Measurements from ENCODE around the gene OR51A4.

Gene OR51A4

DNA sequence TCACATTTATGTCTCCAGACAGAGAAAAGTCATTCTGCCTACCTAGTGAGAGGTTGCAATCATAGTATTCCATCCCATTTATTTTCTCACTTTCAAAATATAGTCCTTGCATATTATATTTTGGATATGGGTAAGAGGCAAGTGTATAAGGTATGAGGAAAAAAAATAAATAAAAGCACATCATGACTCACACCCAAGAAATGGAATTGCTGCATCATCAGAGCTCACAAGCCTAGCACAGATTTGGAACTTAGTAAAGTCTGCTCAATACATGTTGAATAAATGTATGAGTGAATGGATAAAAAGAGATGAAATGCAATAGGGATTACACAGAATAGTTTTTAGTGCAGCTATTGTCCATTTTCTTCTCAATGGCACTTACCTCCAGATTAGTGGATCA lies 20.8 kb downstream of the OR51A4 start:
- in situ Hi-C loops (cut with HindIII; ENCODE audit: low sequenced_read_pairs): no loop called here
- no peak for TF ChIP-seq CTCF (IDR thresholded peaks at IDR 0.05; ENCODE audit: low read depth, low read length, missing control alignments)
- no peak overlapping the region for H3K4me3 ChIP-seq (ENCODE audit: low read depth, low read length)
- no peak for DNase-seq (ENCODE audit: low read depth)

GRCh38 chr11:4924239-4924638 lies 23.2 kb downstream of the OR51A4 start, which contains the start of gene OR51G1:
TSS of gene OR51G1 (minus strand) at chr11:4924339. CDS start at chr11:4924339, 0 bp downstream.
- TF ChIP-seq CTCF (IDR thresholded peaks at IDR 0.05; ENCODE audit: low read depth, low read length, missing control alignments): no peak
- H3K4me3 ChIP-seq (ENCODE audit: low read depth, low read length): no peak within 1 kb of the TSS
- in situ Hi-C loops (cut with HindIII; ENCODE audit: low sequenced_read_pairs): no loop called here
- no peak for DNase-seq (ENCODE audit: low read depth)

DNA sequence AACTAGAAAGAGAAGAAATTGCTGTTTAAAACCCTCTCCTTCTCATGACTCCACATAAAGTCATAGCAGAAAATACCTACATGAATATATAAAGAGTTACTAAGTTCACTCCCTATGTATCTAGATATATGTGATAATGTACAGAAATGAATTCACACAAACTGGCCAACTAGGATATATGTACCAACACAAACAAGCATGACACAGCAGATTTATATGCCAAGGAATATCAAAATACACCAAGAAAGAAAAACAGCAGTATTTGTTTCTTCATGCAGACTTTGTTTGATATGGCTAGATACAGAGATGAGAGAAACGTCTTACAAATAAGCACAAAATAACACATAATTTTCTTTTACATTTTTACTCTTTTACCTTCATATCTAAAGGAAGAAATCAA lies 25.1 kb downstream of the OR51A4 start:
- no peak overlapping the region for H3K4me3 ChIP-seq (ENCODE audit: low read depth, low read length)
- DNase-seq (ENCODE audit: low read depth): no peak
- TF ChIP-seq CTCF (IDR thresholded peaks at IDR 0.05; ENCODE audit: low read depth, low read length, missing control alignments): no peak
- in situ Hi-C loops (cut with HindIII; ENCODE audit: low sequenced_read_pairs): no loop called here

DNA sequence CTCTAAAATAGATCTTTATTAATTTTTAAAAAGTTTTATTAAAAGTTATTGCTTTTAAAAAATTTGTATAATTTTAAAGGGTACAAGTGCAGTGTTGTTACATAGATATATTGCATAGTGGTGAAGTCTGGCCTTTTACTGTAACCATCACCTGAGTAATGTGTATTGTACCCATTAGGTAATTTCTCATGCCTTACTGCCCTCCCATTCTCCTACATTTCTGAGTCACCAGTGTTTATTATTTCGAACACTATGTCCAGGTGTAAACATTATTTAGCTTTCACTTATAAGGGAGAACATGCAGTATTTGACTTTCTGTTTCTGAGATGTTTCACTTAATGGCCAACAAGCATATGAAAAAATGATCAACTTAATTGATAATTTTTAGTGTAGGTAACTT lies 25.6 kb downstream of the OR51A4 start:
- no peak for DNase-seq (ENCODE audit: low read depth)
- H3K4me3 ChIP-seq (ENCODE audit: low read depth, low read length): no peak overlapping the region
- in situ Hi-C loops (cut with HindIII; ENCODE audit: low sequenced_read_pairs): no loop called here
- no peak for TF ChIP-seq CTCF (IDR thresholded peaks at IDR 0.05; ENCODE audit: low read depth, low read length, missing control alignments)

GRCh38 chr11:4919250-4919649 lies 28.2 kb downstream of the OR51A4 start, which contains the start of gene OR51G2:
TSS of gene OR51G2 (minus strand) at chr11:4919350. CDS start at chr11:4915663, 3,687 bp downstream.
- no peak for TF ChIP-seq CTCF (IDR thresholded peaks at IDR 0.05; ENCODE audit: low read depth, low read length, missing control alignments)
- no peak for DNase-seq (ENCODE audit: low read depth)
- H3K4me3 ChIP-seq (ENCODE audit: low read depth, low read length): no peak within 1 kb of the TSS
- in situ Hi-C loops (cut with HindIII; ENCODE audit: low sequenced_read_pairs): no loop called here

DNA sequence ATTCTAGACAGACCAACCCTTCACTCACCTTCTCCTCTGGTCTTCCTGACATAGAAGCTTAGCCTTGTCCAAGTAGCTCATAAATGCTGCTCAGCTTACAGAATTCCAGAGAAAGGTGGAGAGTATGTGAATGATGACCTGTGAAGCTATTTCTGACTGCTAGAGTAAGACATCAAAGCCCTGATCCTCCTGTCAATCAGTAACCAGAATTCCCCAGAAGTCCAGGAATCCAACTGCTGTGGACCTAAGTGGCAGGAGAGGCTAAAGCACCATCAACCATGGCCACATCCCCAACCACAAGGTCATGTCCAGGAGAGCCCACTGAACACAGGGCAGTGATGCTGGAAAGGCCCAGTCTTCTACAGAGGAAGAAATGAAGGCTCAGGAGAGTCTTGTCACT lies 30.8 kb downstream of the OR51A4 start:
- DNase-seq (ENCODE audit: low read depth): no peak
- H3K4me3 ChIP-seq (ENCODE audit: low read depth, low read length): no peak overlapping the region
- TF ChIP-seq CTCF (IDR thresholded peaks at IDR 0.05; ENCODE audit: low read depth, low read length, missing control alignments): no peak
- in situ Hi-C loops (cut with HindIII; ENCODE audit: low sequenced_read_pairs): no loop called here

GRCh38 chr11:4903484-4903883 lies 43.9 kb downstream of the OR51A4 start, which contains the start of gene OR51A7:
TSS of gene OR51A7 (plus strand) at chr11:4903783. CDS start at chr11:4907370, 3,587 bp downstream.
- in situ Hi-C loops (cut with HindIII; ENCODE audit: low sequenced_read_pairs): no loop called here
- no peak for DNase-seq (ENCODE audit: low read depth)
- no peak within 1 kb of the TSS for H3K4me3 ChIP-seq (ENCODE audit: low read depth, low read length)
- TF ChIP-seq CTCF (IDR thresholded peaks at IDR 0.05; ENCODE audit: low read depth, low read length, missing control alignments): no peak

Measured in astrocyte of the cerebellum (primary cell).